ENCODE results near the gene MSLN. TPM values are rescaled to one million over a fixed set of nuclear protein-coding genes. Genes with fewer than 3 reads are reported as not detected.
A peak's percentile ranks its signal among the peaks of the same experiment; 100 is the strongest.

The MSLN gene
- total RNA-seq, 2 donors from 2014 or later, result 1.3 TPM; not detected in 1

DNA sequence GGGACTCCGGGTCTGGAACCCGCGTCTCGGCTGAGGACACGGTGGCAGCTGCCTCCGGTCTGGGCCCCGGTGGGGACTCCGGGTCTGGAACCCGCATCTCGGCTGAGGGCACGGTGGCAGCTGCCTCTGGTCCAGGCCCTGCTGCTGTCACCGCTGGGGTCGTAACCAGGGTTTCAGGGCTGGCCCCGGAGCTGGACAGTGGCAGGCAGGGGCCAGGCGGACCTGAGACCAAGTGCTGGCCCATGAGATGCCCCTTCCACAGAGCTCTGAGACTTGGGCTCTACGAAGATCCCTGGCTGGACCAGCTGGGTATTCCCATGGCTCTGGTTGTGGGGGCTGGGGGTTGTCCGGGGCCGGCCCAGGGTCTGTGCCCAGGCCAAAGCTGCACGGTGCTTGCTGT lies 23.9 kb downstream of the MSLN start:
- no peaks in the 10 kb centered on the region for H3K27me3 ChIP-seq (replicated peaks; ENCODE audit: insufficient read depth)
- no peaks in the 10 kb centered on the region for H3K36me3 ChIP-seq
- no peak overlapping the region for H3K4me3 ChIP-seq
- TF ChIP-seq, protein P1, sequence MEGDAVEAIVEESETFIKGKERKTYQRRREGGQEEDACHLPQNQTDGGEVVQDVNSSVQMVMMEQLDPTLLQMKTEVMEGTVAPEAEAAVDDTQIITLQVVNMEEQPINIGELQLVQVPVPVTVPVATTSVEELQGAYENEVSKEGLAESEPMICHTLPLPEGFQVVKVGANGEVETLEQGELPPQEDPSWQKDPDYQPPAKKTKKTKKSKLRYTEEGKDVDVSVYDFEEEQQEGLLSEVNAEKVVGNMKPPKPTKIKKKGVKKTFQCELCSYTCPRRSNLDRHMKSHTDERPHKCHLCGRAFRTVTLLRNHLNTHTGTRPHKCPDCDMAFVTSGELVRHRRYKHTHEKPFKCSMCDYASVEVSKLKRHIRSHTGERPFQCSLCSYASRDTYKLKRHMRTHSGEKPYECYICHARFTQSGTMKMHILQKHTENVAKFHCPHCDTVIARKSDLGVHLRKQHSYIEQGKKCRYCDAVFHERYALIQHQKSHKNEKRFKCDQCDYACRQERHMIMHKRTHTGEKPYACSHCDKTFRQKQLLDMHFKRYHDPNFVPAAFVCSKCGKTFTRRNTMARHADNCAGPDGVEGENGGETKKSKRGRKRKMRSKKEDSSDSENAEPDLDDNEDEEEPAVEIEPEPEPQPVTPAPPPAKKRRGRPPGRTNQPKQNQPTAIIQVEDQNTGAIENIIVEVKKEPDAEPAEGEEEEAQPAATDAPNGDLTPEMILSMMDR (IDR thresholded peaks at IDR 0.05), result no peak
- DNase-seq (ENCODE audit: low spot score), result no peak
- peaks cover 13 to 19% of the 10 kb centered on the region in 2 donors for H3K4me1 ChIP-seq (ENCODE audit: control insufficient read depth in 1 of 2, low read depth in 2 of 2)
- no peaks in the 10 kb centered on the region for H3K9me3 ChIP-seq
- H3K27ac ChIP-seq, result no peak overlapping the region
- no peak for ATAC-seq (ENCODE audit: insufficient number of reproducible peaks, low FRiP score, low read depth)

DNA sequence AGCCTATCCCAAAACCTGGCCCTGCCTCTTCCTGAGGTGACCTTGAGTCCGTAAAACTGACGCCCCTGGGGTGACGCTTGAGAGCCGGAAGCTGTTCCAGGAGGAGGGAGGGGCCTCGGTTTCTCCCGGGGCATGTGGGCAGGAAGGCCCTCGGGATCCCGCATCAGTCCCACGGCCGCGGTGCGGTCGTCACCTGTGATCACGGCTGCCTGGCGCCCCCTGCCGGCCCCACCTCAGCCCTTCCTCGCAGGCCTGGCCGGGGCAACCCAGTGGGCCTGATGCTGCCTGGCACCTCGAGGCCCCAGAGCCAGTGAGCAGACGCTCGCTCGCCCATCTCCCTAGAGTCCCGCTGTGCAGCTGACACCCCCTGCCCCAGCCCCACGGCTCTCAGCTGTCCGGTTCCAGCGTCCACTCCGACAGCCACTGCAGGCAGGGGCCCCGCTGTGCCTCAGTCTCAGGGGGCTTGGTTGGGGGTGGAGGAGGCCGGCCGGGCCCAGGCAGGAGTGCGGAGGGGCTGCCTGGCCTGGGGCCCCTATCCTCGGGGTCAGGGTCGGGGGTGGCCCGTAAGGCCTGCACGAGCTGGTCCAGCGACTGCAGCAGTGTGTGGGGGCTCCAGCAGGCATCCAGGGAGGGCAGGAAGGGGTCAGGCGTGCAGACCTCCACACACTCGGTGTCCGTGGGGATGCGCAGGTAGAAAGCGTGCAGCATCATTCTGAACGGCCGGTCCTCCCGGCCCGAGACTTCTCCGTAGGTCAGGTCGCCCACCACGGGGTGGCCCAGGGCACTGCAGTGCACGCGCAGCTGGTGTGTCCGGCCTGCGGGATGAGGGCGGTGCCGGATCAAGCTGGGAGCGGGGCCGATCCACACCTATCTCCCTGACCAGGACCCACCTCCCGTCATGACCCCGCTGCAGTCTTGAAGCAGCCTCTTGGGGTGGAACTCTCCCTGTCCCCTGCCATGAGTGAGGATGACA lies 25.3 kb downstream of the MSLN start:
- ATAC-seq (ENCODE audit: insufficient number of reproducible peaks, low FRiP score, low read depth), result no peak
- Histone ChIP-seq H3K4me3 (no peak overlapping the region), H3K9me3 (no peaks in the 10 kb centered on the region), H3K27me3 (replicated peaks; ENCODE audit: insufficient read depth) (no peaks in the 10 kb centered on the region), H3K4me1 (ENCODE audit: control insufficient read depth in 1 of 2, low read depth in 2 of 2) (peaks cover 13 to 19% of the 10 kb centered on the region in 2 donors), H3K36me3 (no peaks in the 10 kb centered on the region), H3K27ac (no peak overlapping the region)
- TF ChIP-seq, protein P1 (IDR thresholded peaks at IDR 0.05), result peak; percentile 48
- DNase-seq (ENCODE audit: low spot score), result no peak

DNA sequence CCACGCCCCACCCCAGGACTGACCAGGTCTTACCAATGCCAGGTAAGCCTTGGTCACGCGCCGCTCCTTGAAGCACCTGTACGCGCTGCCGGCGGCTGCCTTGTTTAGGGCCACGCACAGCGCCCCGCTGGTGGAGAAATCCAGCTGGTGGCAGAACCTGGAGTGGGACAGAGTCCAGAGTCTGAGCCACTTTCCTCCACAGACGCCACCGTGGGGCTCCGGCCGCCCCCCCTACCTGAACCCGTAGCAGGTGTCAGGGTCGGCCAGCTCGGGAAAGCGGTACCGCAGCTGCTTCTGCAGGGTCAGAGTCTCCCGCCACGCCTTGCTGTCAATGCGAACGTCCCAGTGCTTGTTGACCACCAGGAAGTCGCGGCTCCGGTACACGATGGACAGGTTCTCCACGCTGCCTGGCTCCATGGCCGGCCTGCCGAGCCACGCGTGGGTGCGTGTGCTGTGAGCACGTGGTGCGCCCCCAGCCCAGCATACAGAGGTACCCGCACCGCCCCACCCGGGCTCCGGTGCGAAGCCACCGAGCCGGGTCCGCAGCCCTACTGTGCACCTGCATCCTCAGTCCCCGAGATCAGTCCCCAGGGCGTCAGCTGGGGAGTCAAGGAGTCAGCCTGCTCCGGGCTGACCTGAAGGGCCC lies 26.9 kb downstream of the MSLN start:
- Histone ChIP-seq H3K27ac (no peak overlapping the region), H3K9me3 (no peaks in the 10 kb centered on the region), H3K27me3 (replicated peaks; ENCODE audit: insufficient read depth) (no peaks in the 10 kb centered on the region), H3K4me3 (peak overlapping the region; percentile 79), H3K36me3 (no peaks in the 10 kb centered on the region), H3K4me1 (ENCODE audit: control insufficient read depth in 1 of 2, low read depth in 2 of 2) (peaks cover 13 to 19% of the 10 kb centered on the region in 2 donors)
- TF ChIP-seq, protein P1 (IDR thresholded peaks at IDR 0.05), result no peak
- DNase-seq (ENCODE audit: low spot score) (no peak), ATAC-seq (ENCODE audit: insufficient number of reproducible peaks, low FRiP score, low read depth) (no peak)

DNA sequence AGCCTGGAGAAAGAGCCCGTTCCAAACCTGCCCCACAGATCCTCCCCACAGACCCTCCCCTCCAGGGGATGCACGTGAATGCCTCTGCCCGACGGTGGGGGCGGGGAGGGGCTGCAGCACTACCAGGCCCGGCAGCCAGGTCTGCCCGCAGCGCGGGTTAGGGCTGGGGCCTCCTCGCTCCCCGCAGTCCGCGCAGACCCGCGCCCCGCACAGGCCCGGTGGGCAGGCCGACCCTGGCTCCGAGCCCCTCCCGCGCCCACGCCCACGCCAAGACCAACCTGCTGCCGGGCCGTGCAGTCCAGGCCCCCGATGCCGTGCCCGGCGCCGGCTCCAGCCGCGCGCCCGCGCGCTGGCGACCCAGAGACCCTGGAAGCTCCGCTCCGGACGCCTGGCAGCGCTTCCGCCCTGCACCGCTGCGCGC lies 27.5 kb downstream of the MSLN start, which contains the start of gene RPUSD1:
Gene RPUSD1 (minus strand): TSS at position 404 of the 421 bp plus-strand sequence. CDS start 644 bp downstream, outside the sequence.
- H3K36me3 ChIP-seq, result no peaks in the 10 kb centered on the region
- ATAC-seq (ENCODE audit: insufficient number of reproducible peaks, low FRiP score, low read depth) (no peak), DNase-seq (ENCODE audit: low spot score) (no peak)
- H3K27me3 ChIP-seq (replicated peaks; ENCODE audit: insufficient read depth), result no peaks in the 10 kb centered on the region
- no peaks in the 10 kb centered on the region for H3K9me3 ChIP-seq
- H3K4me3 ChIP-seq, result peak within 1 kb of the TSS; percentile 79
- peaks cover 13 to 19% of the 10 kb centered on the region in 2 donors for H3K4me1 ChIP-seq (ENCODE audit: control insufficient read depth in 1 of 2, low read depth in 2 of 2)
- TF ChIP-seq, protein P1 (IDR thresholded peaks at IDR 0.05), result no peak
- H3K27ac ChIP-seq, result no peak within 1 kb of the TSS
